BJ (cell line): ENCODE data around the gene ESYT1. TPM values are rescaled to one million over a fixed set of nuclear protein-coding genes. Genes with fewer than 3 reads are reported as not detected.

Source experiments
- CTCF ChIA-PET: fragments of 350-600 bp; formaldehyde crosslinking; extraction: SDS; loops from one replicate; lab custom pipeline; 2021; ENCODE audit warnings: antibody characterized with exemption, inconsistent platforms; lab: Yijun Ruan, JAX
- POLR2A ChIA-PET: fragments of 300-600 bp; sonication (Branson Sonifier 250); formaldehyde crosslinking; extraction: SDS; loops from one replicate; lab custom pipeline; 2021; ENCODE audit warnings: antibody characterized with exemption; lab: Charles Lee
- DNase-seq: peaks from one replicate; pipeline ENCODE4 v3.0.0-alpha.2; 2011; ENCODE audit warnings: low read depth
- H3K27me3 ChIP-seq: 2 replicates; pipeline ENCODE4 v1.6.0; 2011; ENCODE audit warnings: low read length; ENCODE audit not compliant: control insufficient read depth, insufficient read depth
- H3K36me3 ChIP-seq: 2 replicates; pipeline ENCODE4 v1.5.1; 2011; ENCODE audit warnings: low read length; ENCODE audit not compliant: control insufficient read depth, insufficient read depth
- H3K4me3 ChIP-seq: 2 replicates; pipeline ENCODE4 v1.5.1; 2011; ENCODE audit warnings: low read depth, mild to moderate bottlenecking, control low read depth, low read length
- CTCF ChIP-seq: IDR thresholded peaks from 2 replicates; pipeline ENCODE4 v1.5.1; 2011; ENCODE audit warnings: low read depth, mild to moderate bottlenecking, control low read depth, inconsistent platforms, low read length, moderate library complexity; ENCODE audit not compliant: insufficient read depth
- polyA plus RNA-seq: library from polyadenylated mRNA; depleted of rRNA; stranded (reverse); fragments of >200 nt; gene quantifications from 2 replicates; pipeline ENCODE4 v1.2.3, GENCODE V29; 2011

ESYT1 gene
- polyA plus RNA-seq, 1 experiment = 264 TPM

- POLR2A ChIA-PET = no interaction called here
- TF ChIP-seq CTCF = no peak
- DNase-seq = no peak
- Histone ChIP-seq H3K27me3 (no peaks in the 10 kb centered on the region), H3K36me3 (peaks cover 31% of the 10 kb centered on the region), H3K4me3 (no peak overlapping the region)
- CTCF ChIA-PET = interaction anchor here (1.5 to 4.0 kb wide), 4 partner anchors 10 to 16 kb away, joined by 3 to 21 read pairs (median 5); partner anchors contain the start of genes ESYT1 and MYL6B
Measured at GRCh38 chr12:56141946-56142784, 14.1 kb downstream of the ESYT1 start.

GRCh38 chr12:56143217-56143616 lies 15.2 kb downstream of the ESYT1 start:
- ChIA-PET CTCF (interaction anchor here (1.5 to 4.0 kb wide), 5 partner anchors 9 to 46 kb away, joined by 3 to 21 read pairs (median 7); partner anchors contain the start of genes ESYT1, MYL6B and SMARCC2), POLR2A (interaction anchor here (0.6 kb wide), 1 partner anchor 24 kb away, joined by 3 read pairs; no protein-coding TSS in a partner anchor)
- TF ChIP-seq CTCF = no peak
- no peak for DNase-seq
- no peak overlapping the region for H3K4me3 ChIP-seq
- H3K27me3 ChIP-seq = no peaks in the 10 kb centered on the region
- peaks cover 22% of the 10 kb centered on the region for H3K36me3 ChIP-seq

GRCh38 chr12:56143870-56144269 lies 15.8 kb downstream of the ESYT1 start:
- CTCF ChIA-PET = interaction anchor here (0.9 to 4.0 kb wide), 4 partner anchors 16 to 46 kb away, joined by 3 to 21 read pairs (median 6); partner anchors contain the start of genes ESYT1 and SMARCC2
- H3K36me3 ChIP-seq = peaks cover 21% of the 10 kb centered on the region
- no peak overlapping the region for H3K4me3 ChIP-seq
- no peaks in the 10 kb centered on the region for H3K27me3 ChIP-seq
- POLR2A ChIA-PET = interaction anchor here (0.6 kb wide), 1 partner anchor 24 kb away, joined by 3 read pairs; no protein-coding TSS in a partner anchor
- DNase-seq = no peak
- TF ChIP-seq CTCF = no peak

- TF ChIP-seq CTCF = no peak
- no peaks in the 10 kb centered on the region for H3K27me3 ChIP-seq
- H3K4me3 ChIP-seq = no peak overlapping the region
- ChIA-PET CTCF (interaction anchor here (4.0 kb wide), 1 partner anchor 19 kb away, joined by 21 read pairs; no protein-coding TSS in a partner anchor), POLR2A (no interaction called here)
- H3K36me3 ChIP-seq = peaks cover 21% of the 10 kb centered on the region
- no peak for DNase-seq
Measured at GRCh38 chr12:56145217-56145616, 17.1 kb downstream of the ESYT1 start.
